HG02870 (cell line): ENCODE measurements around the gene ARHGAP6.
"Not testable (repeated sequence)": the region's sequence is repeated elsewhere in the genome, so short reads cannot be mapped to it uniquely, and the experiment has no call there.

Experiments
- ATAC-seq: cut with Tn5 transposase; IDR thresholded peaks from one replicate; pipeline ENCODE4 v1.9.1; 2021; ENCODE audit warnings: mild to moderate bottlenecking, moderate library complexity; ENCODE audit not compliant: unreplicated experiment

The ARHGAP6 gene

GRCh38 chrX:11131146-11131545 is 534.6 kb downstream of the ARHGAP6 start:
- no peak for ATAC-seq

- no peak for ATAC-seq
Measured at GRCh38 chrX:11130136-11130535, 535.6 kb downstream of the ARHGAP6 start.

DNA sequence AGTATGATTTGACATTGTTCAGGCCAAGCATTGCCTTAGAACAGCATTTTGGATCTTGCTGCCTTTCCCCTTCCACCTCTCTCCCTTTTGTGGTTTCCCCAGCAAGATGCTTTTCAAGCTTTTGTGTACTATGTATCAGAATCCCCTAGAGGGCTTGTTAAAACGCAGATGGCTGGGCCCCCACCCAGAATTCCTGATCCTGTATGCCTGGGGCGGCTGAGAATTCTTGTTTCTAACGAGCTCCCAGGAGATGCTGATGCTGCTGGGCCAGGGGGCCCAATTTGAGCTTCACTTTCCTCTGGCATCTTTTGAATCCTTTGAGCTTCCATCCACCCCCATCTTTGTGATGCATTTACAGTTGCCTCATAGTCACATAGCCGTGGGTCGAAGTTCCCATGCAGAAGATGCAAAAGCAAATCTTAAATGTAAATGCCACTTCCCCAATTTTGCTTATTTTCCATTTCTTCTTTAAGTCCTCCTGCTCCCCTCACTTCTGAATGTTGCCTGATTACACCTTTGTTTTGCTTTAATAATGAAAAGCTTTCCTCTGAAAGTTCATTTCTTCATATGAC is 536.1 kb downstream of the ARHGAP6 start:
- no peak for ATAC-seq

- no peak for ATAC-seq
Measured at GRCh38 chrX:11125060-11125459, 540.7 kb downstream of the ARHGAP6 start.

- ATAC-seq = no peak
Measured at GRCh38 chrX:11124112-11124511, 541.6 kb downstream of the ARHGAP6 start.

DNA sequence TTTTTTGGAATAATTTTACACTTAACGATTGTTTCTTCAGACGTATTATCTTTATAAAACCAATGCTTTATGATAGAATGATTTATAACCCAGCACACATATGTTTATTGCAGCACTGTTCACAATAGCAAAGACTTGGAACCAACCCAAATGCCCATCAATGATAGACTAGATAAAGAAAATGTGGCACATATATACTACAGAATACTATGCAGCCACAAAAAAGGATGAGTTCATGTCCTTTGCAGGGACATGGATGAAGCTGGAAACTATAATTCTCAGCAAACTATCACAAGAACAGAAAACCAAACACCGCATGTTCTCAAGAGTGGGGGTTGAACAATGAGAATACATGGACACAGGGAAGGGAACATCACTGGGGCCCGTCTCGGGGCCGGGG is 542.6 kb downstream of the ARHGAP6 start:
- ATAC-seq = not testable (repeated sequence)

DNA sequence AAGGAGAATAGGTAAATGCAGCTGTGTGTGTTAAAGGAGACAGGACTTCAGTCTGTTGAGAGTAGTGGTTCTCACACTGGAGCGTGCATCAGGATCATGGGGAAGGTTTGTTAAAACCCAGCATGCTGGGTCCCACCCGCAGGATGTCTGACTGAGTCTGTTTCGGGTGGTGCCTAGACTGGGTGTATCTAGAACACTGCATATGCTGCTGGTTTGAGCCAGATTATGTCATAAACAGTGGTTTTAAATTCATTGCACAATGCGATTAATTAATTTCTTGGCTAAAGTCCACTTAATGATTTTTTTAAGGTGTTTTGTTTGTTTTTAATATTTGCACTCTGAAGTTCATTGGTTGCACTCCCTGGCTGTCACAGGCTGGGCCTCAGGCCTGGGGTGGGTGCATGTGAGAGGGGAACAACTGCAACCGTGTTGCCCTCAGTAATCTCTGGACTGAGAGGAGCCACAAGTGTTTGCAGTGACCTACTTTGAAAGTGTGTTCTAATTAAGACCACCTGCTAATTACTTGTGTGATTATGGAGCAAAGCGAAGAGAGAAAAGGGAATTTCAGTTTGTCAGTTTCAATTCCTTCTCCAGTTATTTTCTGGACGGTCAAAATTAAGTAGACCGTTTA is 546.3 kb downstream of the ARHGAP6 start:
- ATAC-seq = no peak

DNA sequence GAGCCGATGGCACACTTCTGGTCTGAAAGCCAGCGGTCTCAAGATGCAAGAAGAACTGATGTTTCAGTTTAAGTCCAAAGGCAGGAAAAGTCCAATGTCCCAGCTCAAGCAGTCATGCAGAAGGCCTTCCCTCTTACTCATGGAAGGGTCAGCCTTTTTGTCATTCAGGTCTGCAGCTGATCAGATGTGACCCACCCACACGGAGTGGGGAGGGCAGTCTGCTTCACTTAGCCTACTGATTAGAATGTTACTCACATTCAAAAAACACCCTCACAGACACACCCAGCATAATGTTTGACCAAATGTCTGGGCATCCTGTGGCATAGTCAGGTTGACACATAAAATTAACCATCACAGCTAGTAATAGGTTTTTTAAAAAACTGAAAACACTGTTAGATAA is 548.0 kb downstream of the ARHGAP6 start:
- no peak for ATAC-seq

- ATAC-seq = no peak
Measured at GRCh38 chrX:11113731-11114130, 552.0 kb downstream of the ARHGAP6 start.

DNA sequence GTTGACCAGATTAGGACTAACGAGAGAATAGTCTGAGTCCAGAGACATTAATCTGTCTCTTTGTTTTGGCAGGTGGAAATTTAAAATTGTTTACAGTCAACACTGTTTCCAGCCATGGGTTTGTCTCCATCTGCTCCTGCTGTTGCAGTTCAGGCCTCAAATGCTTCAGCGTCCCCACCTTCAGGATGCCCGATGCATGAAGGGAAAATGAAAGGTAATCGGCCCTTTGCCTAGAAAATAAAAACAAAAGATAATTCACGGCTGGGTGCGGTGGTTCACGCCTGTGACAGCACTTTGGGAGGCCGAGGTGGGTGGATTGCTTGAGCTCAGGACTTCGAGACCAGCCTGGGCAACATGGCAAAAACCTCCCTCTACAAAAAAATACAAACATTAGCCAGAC is 553.8 kb downstream of the ARHGAP6 start:
- ATAC-seq = no peak

DNA sequence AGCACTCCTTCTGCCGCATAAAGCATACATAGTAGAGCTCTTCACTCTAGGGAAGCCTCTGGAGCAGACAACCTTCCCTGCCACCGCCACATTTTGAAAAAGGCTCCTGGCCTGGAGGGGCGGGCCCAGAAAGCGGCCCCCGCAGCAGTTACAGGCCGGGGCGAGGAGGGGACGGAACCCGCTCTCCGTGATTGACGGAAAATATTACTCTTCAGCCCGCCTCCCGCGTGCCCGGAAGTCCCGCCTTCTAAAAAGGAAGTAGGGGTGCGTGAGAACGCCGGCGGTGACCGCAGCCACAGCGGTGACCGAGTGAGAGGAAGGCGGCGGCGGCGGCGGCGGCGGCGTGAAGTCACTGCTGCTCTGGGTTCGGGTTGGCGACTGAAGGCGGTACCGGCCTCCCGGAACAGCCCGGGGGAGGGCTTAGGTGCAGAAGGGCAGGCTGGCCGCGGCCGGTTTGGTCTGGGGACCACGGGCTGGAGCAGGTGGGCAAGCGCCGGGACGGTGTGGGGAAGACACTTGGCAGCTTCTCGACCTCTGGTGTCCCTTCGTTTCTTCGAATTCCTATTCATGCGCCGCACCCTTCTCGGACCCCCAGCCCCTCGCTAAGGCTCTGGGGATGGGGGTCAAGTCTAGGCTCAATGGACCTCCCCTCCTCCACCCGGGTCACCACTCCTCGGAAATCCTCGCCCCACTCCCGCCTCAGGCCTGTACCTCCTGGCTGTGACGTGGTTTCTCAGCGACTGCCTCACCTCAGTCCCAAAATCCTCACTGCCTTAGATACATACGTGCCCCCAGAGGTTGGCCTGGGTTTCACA is 554.5 kb downstream of the ARHGAP6 start, which contains the start of gene HCCS:
HCCS (plus strand) TSS at position 296 of the 815 bp plus-strand sequence. CDS start 729 bp downstream, outside the sequence.
- peak; percentile 87 for ATAC-seq

DNA sequence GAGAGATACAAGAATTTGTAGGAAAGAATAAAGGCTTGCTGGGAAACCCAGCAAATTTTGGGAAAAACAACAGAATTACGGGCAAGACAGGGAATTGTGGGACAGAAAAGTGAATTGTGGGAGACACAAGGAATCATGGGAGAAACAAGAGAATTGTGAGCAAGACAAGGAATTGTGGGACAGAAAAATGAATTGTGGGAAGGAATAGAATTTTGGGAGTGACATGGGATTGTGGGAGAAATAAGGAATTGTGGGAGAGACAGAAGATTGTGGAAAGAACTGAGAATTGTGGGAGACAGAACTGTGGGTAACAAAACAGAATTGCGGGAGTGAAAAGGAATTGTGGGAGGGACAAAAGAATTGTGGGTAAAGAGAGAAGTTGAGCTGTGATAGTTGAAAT is 555.8 kb downstream of the ARHGAP6 start:
- no peak for ATAC-seq

- no peak for ATAC-seq
Measured at GRCh38 chrX:11108253-11108941, 557.3 kb downstream of the ARHGAP6 start.

DNA sequence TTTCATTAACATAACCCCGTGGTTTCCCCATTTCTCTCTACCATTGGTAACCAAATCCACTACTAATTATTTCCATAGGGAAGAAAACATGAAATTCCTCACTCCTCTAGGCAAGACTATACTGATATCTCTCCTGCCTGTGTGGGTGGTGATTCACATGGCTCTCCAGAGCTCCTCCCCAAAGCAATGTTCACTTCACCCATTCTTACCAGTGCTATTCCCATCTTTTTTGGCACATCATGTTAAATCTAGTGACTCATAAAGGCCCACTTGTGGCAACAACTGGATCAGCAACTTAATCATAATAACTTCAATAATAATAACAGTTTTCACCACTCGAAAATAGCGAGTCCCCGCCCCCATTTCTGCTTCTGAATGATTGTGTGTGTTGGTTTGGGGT is 560.6 kb downstream of the ARHGAP6 start:
- no peak for ATAC-seq

DNA sequence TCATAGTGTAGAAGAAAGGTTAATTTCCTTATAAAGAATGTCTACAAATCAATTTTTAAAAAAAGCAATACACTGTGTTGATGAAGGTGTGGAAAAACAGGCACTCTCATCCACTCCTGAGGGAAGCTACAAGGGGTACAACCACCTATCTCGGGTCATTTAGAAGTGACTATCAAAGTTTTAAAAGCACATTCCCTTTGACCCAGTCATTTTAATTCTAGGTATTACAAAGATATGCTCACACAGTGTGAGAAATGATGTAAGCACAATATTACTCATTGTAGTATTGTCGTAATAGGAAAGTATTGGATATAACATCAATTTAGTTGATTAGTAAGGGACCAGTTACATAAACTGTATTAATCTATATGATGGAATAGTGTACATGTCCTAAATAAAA is 562.0 kb downstream of the ARHGAP6 start:
- ATAC-seq = no peak

DNA sequence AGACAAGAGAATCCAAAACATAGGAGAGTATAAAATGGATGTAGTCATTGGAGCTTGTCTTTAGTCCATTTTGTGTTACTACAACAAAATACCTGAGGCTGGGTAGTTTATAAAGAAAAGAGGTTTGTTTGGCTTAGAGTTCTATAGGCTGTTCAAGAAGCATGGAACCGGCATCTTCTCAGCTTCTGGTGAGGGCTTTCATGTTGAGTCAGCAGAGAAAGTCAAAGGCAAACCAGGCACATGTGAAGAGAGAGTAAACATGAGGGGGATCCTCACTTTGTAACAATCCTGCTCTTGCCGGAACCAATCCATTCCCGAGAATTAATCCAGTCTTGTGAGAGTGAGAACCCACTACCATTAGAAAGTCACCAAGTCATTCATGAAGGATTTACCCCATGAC is 562.7 kb downstream of the ARHGAP6 start:
- ATAC-seq = peak; percentile 58

DNA sequence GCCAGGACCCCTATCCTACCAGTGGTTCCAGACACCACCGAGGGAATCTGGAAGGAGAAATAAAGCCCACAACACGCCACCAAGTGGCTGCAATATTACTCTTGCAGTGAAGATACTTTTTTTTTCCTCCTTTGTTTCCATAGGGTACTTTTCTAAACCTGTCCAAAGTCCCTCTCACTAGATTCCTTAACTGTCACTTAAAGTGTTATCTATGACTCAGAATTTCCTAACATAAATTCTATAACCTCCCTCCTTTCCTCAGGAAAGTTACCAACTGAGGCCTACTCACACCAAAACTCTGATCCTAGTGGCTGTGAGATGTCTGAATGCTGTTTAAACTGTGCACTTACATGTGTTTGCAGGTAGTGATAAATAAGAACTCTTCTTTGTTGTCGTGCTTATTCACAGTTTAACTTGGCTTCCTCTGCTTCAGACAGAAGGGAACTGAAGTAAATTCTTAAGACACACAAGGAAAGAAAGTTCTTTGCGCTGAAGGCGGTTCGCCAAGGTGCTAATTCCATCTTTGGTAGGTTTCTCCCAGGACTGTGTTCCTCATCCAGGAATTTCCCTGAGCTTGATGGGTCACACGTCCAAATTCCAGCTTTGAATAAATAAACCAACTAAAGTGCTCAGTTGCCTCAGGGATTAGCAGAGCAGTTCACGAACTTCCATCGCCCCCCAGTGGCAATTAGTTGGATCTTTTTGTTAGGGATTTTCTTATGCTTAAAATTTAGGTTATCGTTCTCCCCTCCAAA is 565.3 kb downstream of the ARHGAP6 start:
- no peak for ATAC-seq

DNA sequence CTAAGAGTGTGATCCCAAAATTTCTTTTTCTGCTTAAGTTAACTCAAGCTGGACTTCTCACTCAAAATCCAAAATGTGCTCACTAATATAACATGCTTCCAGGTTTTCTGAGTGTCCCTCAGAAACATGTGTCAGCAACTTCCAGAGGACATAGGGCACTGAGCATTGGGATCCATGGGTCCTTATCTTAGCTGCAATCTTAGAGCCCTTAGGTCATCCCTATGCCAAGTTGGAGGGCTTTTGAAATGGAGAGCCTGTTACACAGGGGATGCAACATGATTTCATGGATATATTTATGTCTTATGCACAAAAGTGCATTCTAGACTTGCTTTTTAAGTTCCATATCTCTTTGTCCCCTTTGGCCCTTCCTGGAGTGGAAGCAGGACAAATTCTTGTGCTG is 566.3 kb downstream of the ARHGAP6 start:
- no peak for ATAC-seq

GRCh38 chrX:11097933-11098332 is 567.8 kb downstream of the ARHGAP6 start:
- no peak for ATAC-seq

DNA sequence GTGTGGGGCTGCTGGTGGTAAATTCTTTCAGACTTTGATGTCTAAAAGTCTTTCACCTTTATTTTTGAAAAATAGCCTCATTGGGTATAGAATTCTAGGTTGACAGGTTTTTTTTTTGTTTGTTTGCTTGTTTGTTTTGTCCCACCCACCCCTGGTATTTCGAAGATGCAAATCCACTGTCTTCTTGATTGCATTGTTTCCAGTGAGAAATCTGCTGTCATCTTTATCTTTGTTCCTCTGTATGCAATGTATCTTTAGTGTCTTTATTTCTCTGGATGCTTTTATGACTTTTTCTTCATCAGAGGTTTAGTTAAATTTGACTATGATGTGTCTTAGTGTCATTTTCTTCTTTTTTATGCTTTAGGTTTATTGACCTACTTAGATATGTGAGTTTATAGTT is 575.9 kb downstream of the ARHGAP6 start:
- ATAC-seq = no peak
